Colonic mucosa (tissue), 4 donors: Measurements from ENCODE around the gene XKR7. TPM values are rescaled to one million over a fixed set of nuclear protein-coding genes. Genes with fewer than 3 reads are reported as not detected.

Source experiments
- DNase-seq: peaks from one replicate; pipeline ENCODE4 v3.0.0-alpha.2; 2020
- H3K27ac ChIP-seq: fragments of 200-600 bp; one replicate; pipeline ENCODE4 v1.8.0; 2021
- H3K27me3 ChIP-seq: fragments of 200-600 bp; one replicate; pipeline ENCODE4 v1.8.0; 2021
- H3K36me3 ChIP-seq: fragments of 200-600 bp; one replicate; pipeline ENCODE4 v1.8.0; 2021
- H3K4me1 ChIP-seq: fragments of 200-600 bp; one replicate; pipeline ENCODE4 v1.8.0; 2021; ENCODE audit warnings: mild to moderate bottlenecking
- H3K4me3 ChIP-seq: fragments of 200-600 bp; one replicate; pipeline ENCODE4 v1.8.0; 2021
- H3K9ac ChIP-seq, 2 donors: one replicate each; pipeline ENCODE4 v1.7.0; 2013; ENCODE audit warnings: control low read depth in 2 of 2, low read depth in 2 of 2, low read length in 2 of 2
- H3K9me3 ChIP-seq: fragments of 200-600 bp; one replicate; pipeline ENCODE4 v1.8.0; 2021
- CTCF ChIP-seq: fragments of 200-600 bp; IDR thresholded peaks from one replicate; pipeline ENCODE4 v1.8.0; 2022; ENCODE audit warnings: antibody characterized with exemption, mild to moderate bottlenecking
- intact Hi-C: fragments of 100-400 bp; cut with DNase I; formaldehyde crosslinking; loops from one replicate; pipeline ENCODE4 v1.14.1; 2022
- total RNA-seq, 2 donors: library from RNA; stranded (reverse); fragmentation: NEBNext Ultra II Directional in 1 of 2; extraction: Animal tissue kit (Norgen Biotek cat#: 25700) in 1 of 2; gene quantifications; one replicate each; pipeline ENCODE4 v1.2.1, GENCODE V29; 2021
- donor health status: healthy.
- donor health status: DM: no; HTN: no; CAD: no.
- donor health status: DM: no; HTN: no; CAD: no.

Gene XKR7
- total RNA-seq, 2 donors from 2014 or later = 0.07 to 0.16 TPM

- intact Hi-C loops = no loop called here
- Histone ChIP-seq H3K4me3 (no peak overlapping the region), H3K27ac (no peak overlapping the region), H3K4me1 (no peaks in the 10 kb centered on the region), H3K36me3 (no peaks in the 10 kb centered on the region), H3K9ac (no peak overlapping the region), H3K27me3 (peaks cover 8% of the 10 kb centered on the region), H3K9me3 (no peaks in the 10 kb centered on the region)
- no peak for DNase-seq
- TF ChIP-seq CTCF = no peak
These were observed 4.1 kb upstream of the XKR7 start for GRCh38 chr20:31963889-31964288.

GRCh38 chr20:31966991-31967655, 828 bp upstream of the XKR7 start:
- no peaks in the 10 kb centered on the region for H3K4me1 ChIP-seq
- H3K9me3 ChIP-seq = no peaks in the 10 kb centered on the region
- H3K9ac ChIP-seq = no peak overlapping the region
- no peak overlapping the region for H3K4me3 ChIP-seq
- no peak for TF ChIP-seq CTCF
- H3K27me3 ChIP-seq = peaks cover 8% of the 10 kb centered on the region
- H3K36me3 ChIP-seq = no peaks in the 10 kb centered on the region
- no peak for DNase-seq
- H3K27ac ChIP-seq = no peak overlapping the region
- intact Hi-C loops = no loop called here

GRCh38 chr20:31968291-31969126, 558 bp downstream of the XKR7 start:
- H3K9me3 ChIP-seq = no peaks in the 10 kb centered on the region
- no peak overlapping the region for H3K27ac ChIP-seq
- peaks cover 8% of the 10 kb centered on the region for H3K27me3 ChIP-seq
- TF ChIP-seq CTCF = no peak
- H3K4me1 ChIP-seq = no peaks in the 10 kb centered on the region
- no peak overlapping the region for H3K4me3 ChIP-seq
- intact Hi-C loops = no loop called here
- H3K9ac ChIP-seq = no peak overlapping the region
- DNase-seq = peak; percentile 67
- H3K36me3 ChIP-seq = no peaks in the 10 kb centered on the region

- peaks cover 8% of the 10 kb centered on the region for H3K27me3 ChIP-seq
- TF ChIP-seq CTCF = no peak
- H3K9ac ChIP-seq = no peak overlapping the region
These were observed 2.0 kb downstream of the XKR7 start for GRCh38 chr20:31969991-31970390.

GRCh38 chr20:31972471-31973021, 4.6 kb downstream of the XKR7 start:
- Histone ChIP-seq H3K4me1 (no peaks in the 10 kb centered on the region), H3K27ac (no peak overlapping the region), H3K4me3 (no peak overlapping the region), H3K9ac (no peak overlapping the region), H3K27me3 (peaks cover 4% of the 10 kb centered on the region), H3K9me3 (no peaks in the 10 kb centered on the region), H3K36me3 (no peaks in the 10 kb centered on the region)
- no peak for DNase-seq
- intact Hi-C loops = no loop called here
- TF ChIP-seq CTCF = no peak

More at GRCh38 chr20:31969991-31970390, 2.0 kb downstream of the XKR7 start:
- intact Hi-C loops = no loop called here
- Histone ChIP-seq H3K4me1 (no peaks in the 10 kb centered on the region), H3K4me3 (no peak overlapping the region), H3K36me3 (no peaks in the 10 kb centered on the region), H3K9me3 (no peaks in the 10 kb centered on the region), H3K27ac (no peak overlapping the region)
- DNase-seq = no peak
